C4-2B (cell line): ENCODE measurements around the gene ATG2A.

Source experiments
- CTCF ChIP-seq: fragments of 450-650 bp; conservative IDR thresholded peaks from 2 replicates; pipeline ENCODE4 v1.5.1; 2017; ENCODE audit warnings: mild to moderate bottlenecking
- ZFX ChIP-seq: fragments of 450-650 bp; IDR thresholded peaks from 2 replicates; pipeline ENCODE4 v1.6.1; 2017

DNA sequence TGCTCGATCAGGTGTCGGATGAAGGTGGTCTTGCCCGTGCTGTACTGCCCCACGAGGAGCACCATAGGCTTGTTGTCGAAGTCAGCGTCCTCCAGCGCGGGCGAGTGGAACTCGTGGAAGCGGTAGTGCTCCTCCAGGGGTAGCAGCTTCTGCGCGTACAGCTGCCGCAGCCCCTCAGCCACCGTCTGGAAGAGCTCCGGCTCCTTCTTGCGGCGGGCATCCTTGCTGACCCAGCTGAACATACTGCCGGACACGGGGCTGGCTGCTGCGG is 38.9 kb downstream of the ATG2A start:
- TF ChIP-seq CTCF (no peak), ZFX (no peak)
